SH-SY5Y (cell line): Measurements from ENCODE around the gene ATP6V1G2.

Source experiments
- GATA2 ChIP-seq: IDR thresholded peaks from 2 replicates; pipeline ENCODE4 v1.6.1; 2011; ENCODE audit warnings: mild to moderate bottlenecking, low read depth, low read length
- GATA3 ChIP-seq: IDR thresholded peaks from 2 replicates; pipeline ENCODE4 v1.6.1; 2011; ENCODE audit warnings: low read depth, mild to moderate bottlenecking, low read length, moderate library complexity

Gene ATP6V1G2

DNA sequence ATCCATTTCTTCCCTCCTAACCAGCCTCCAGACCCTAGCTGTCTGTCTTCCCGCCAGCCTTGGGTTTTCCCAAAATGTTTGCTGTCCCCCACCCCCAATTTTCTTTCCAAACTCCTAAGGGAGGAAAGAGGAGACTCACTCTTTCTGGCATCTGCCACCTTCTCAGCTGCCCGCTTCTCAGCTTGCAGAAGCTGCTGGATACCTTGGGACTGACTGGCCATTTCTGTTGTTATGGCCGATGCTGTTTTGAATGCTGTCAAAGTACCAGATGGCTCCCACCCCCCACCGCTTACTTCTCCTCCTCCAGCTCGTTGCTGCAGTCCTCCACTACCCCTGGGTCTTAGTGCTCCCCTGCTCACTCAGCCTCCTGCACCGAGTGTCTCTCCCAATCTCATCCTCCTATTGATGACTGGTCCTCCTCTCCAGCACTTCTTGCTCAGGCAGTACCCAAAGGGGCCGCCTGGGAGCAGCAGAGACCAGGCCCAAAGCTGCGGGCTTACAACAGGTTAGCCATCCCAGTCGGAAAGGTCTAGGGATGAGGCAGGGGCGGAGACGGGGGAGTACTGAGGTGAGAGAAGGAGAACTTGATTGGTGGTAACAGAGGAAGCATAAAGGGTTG lies at the start of gene ATP6V1G2:
ATP6V1G2 (minus strand) TSS at position 270 of the 619 bp plus-strand sequence; CDS start at position 221, 49 bp downstream.
- TF ChIP-seq GATA3 (no peak), GATA2 (no peak)

DNA sequence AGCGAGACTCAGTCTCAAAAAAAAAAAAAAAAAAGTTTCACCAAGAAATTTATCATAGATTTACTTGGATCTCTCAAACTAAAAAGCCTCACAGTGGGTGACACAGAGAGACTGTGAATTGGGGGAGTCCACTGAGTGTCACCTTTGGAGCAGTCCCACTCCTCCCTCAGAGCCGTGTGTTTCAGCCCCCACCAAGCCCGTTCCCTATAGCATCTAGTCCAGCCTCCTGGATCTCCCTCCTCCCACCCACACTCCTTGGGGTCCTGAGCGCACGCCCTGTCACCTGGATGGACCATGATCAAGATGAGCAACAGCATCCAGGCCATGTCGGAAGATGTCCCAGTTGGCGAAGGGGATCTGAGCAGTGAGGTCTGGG lies 46.0 kb upstream of the ATP6V1G2 start:
- no peak for TF ChIP-seq GATA3
- TF ChIP-seq GATA2: no peak

DNA sequence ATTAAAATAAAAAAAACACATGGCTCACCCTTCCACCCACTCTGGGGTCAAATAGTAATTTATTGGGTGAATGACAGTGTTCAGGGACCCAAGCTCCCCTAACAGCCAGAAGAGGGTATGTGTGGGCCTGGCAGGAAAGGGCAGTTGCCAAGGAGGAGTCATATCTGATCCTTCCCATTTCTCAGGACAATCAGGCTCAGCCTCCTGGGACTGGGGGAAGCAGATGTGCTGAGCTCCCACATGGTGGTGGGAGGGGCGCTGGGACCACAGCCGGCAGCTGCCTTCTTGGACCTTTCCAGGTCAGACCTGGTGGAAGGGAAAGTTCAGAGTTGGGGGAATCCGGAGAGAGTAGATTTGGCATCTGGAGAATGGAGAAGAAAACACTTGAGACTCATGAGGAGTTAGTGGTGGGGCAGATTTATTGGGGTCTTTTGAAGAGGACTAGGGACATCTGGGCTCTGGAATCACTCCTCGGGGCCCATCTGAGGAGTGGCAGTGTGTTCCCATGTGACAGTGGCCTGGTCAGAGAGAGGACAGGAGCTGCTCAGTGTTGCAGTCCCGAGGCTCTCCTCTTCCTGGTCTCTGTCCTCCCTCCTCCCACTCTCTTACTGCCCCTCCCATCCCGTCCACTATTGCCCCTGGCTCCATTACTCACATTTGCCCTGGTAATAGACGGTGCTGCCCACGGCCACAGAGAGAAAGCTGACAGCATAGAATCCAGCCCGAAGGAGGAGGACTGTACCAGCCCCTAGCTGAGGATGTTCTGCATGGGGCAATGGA lies 42.7 kb upstream of the ATP6V1G2 start:
- TF ChIP-seq GATA2: no peak
- TF ChIP-seq GATA3: no peak

DNA sequence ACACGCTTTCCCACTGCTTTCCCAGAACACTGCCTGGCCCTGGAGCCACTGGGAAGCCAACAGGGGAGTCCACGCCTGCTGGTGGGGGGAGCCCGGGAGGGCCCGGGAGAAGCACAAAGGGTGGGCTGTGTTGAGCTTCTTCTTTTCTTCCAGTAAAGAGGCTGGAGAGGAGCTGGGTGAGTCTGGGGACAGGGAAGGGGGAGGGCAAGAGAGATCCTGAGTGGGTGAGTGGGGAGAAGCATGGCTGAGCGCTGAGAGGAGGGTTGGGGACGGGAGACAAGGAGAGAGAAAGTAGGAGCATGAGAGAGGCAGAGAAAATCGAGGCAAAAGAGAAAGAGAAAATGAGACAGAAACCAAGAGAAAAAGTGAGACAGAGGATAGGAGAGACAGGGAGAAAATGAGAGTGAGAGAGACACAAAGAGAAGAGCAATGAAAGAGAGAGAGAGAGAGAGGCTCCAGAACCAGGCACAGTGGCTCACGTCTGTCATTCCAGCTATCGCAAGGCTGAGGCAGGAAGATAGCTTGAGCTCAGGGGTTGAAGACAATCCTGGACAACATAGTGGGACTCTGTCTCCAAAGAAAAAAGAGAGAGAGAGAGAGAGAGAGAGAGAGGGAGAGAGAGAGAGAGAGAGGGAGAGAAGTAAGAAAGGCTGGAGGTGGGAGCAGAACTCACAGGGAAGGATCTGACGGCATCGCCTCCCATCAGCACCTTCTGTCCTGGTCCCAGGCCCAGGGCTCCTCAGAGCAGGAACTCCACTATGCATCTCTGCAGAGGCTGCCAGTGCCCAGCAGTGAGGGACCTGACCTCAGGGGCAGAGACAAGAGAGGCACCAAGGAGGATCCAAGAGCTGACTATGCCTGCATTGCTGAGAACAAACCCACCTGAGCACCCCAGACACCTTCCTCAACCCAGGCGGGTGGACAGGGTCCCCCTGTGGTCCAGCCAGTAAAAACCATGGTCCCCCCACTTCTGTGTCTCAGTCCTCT lies 41.7 kb upstream of the ATP6V1G2 start:
- no peak for TF ChIP-seq GATA3
- no peak for TF ChIP-seq GATA2

DNA sequence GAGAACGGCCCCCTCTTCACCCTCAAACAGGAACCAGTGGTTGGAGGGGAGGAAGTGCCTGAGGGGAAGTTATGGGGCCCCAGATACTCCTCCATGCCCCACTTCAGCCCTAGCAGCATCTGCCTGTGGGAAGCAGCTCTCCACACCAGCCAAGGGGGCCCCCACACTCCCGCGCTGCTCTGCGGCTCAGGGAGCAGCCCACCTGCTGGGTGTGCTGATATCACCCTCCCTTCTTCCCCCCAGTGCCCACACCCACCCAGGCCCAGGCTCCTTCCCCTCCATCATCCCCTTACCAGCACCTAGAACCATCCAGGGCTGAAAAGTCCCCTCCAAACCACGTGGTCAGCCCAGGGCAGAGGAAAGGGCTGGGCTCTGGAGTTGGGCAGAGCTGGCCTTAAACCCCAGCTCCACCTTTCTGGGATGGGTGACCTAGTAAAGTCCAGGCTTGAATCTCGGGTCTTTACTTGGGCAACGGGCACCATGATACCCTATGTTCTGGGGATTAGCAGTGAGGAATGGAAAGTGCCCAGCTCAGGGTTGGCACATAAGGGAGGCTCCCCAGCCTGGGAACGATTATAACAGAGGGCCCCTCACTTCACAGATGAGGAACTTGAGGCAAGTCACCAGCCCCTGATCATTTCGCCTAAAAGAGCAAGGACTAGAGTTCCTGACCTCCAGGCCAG lies 40.3 kb upstream of the ATP6V1G2 start:
- no peak for TF ChIP-seq GATA3
- no peak for TF ChIP-seq GATA2

DNA sequence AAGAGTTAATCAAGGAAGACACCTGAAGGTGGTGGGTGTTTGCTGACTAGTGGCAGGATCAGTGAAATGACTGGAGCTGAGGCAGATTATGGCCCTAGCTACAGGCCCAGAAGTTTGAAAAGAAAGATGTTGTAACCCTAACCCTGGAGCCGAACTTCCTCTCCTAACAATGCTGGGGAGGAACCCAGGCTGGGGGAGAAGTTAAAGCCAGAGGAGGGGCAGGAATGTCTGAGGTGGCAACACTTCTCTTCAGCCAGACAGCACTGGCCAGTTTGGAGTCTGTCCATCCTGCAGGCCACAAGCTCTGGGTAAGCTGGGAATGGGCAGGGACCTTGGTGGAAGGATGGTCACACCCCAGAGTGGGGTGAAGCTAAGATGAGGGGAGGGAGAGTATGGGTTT lies 39.6 kb upstream of the ATP6V1G2 start, which contains the start of gene LST1:
LST1 (plus strand) TSS at position 270 of the 400 bp plus-strand sequence. CDS start 1,023 bp downstream, outside the sequence.
- TF ChIP-seq GATA2: no peak
- no peak for TF ChIP-seq GATA3

DNA sequence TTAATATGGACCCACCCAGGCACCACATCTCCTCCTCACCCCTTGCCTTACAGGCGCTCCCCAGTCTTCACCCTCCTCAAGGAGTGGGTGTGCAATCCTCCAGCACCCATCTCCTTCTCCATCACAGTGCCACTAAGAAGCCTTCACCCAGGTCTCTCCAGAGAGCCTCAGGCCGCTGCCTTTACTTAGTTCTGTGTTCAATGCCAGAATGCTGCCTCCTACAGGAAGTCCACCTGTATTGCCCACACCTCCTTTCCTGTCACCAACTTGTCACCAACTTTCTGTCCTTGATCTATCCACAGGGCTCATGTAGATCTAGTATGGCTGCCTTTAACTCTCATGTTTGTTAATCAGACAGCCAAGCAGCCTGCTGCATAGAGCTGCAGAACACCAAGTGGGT lies 39.1 kb upstream of the ATP6V1G2 start:
- TF ChIP-seq GATA2 (no peak), GATA3 (no peak)

DNA sequence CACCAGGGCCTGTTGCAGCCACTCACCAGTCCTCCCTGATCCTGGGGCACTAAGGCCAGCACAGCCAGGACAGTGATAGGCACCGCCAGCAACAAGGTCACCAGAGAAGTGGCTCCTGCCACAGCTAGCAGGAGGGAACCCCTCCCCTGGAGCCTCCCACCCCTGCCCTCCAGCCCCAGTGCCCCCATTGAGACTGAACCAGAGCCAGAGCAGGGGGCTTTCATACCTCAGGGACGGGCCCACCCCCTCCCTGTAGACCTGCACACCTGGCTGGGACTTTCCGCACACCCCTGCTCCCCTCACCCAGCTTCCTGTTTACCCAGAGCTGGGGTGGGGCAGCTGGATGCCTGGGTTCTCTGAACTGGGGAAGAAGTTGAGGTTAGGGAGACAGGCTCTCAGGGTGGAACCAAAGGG lies 35.8 kb upstream of the ATP6V1G2 start, which contains the start of gene LTB:
LTB (minus strand) TSS at position 195 of the 414 bp plus-strand sequence; CDS start at position 188, 7 bp downstream.
- TF ChIP-seq GATA3 (no peak), GATA2 (no peak)

DNA sequence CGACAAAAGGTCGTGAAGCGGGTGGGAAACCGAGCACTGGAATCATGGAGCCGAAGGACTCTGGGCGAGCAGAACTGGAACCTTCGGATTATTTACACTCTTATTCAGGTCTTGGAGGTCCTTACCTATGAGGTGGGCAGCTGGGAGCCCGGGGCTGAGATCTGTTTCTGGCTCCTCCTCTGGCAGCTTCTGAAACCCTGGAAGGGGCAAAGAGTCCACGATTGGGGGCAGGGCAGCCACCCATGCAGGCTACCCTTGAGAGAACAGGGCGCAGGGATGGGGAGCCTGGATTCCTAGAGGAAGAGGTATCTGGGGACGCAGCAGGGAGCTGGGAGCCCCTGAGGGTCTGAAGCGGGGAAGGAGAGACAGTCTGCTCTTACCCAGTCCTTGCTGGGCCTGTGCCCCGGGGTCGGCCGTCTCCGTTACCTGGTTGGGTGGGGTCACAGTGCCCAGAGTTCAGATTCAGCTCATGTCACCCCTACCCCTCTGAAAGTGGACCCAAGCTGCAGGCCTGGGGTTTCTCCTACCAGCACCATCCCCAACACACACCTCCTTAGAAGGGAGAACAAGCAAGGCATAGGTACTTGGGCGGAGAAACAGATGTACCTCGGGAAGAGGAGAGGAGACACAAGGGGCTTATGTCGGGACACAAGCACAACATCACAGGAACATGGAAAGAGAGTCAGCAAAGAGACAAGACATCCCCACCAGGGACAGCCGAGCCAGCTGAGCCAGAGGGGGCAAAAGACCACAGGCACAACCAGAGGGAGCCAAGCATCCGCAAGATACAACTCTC lies 35.2 kb upstream of the ATP6V1G2 start:
- TF ChIP-seq GATA3 (no peak), GATA2 (no peak)

DNA sequence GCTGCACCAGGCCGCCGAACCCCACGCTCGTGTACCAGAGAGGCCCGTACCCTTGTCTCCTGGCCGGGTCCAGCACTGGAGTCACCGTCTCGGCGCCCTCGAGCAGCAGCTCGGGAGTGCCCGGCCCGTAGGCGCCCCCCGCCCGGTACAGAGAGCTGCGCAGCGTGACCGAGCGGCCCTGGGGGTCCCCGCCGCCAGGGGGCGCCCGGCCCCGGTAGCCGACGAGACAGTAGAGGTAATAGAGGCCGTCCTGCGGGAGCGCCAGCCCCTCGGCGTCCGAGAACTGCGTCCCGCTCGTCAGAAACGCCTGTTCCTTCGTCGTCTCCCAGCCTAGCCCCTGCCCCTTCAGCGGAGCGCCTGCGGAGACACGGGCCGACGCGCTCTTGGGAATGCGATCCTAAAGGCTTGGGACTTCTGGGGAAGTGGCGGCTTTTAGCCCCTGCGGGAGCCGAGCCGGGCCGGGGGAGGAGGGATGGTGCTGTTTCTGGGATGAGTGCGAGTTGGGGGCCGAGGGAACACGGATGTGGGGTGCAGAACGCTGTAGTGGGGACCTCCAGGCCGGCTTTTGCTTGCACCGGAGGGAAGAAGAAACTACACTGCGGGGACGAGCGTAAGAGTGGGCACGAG lies 34.5 kb upstream of the ATP6V1G2 start:
- TF ChIP-seq GATA2: no peak
- no peak for TF ChIP-seq GATA3

DNA sequence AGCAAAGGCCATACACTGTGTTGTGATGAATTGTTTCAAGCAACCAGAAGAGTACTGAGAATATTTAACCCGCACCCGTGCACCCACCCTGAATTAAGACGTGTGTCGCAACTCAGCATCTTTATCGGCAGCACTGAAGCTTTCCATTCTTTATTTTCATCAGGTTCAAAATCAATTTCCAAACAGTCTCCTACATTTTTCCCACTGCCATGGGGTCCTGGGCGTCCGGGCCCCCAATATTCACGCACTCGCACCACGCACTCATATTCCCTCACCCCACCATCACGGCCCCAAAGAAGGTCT lies 34.0 kb upstream of the ATP6V1G2 start:
- TF ChIP-seq GATA2 (no peak), GATA3 (no peak)
